CD4-positive, alpha-beta T cell (primary cell): Measurements from ENCODE around the gene WNT9A. TPM values are rescaled to one million over a fixed set of nuclear protein-coding genes. Genes with fewer than 3 reads are reported as not detected.

Experiments
- ATAC-seq: fragments of 200-7000 bp; cut with Tn5 transposase; one replicate; pipeline ENCODE4 v1.10.0; 2022; ENCODE audit warnings: mild to moderate bottlenecking; ENCODE audit not compliant: poor library complexity
- CTCF ChIA-PET: fragments of 350-600 bp; sonication (Branson Sonifier 250); formaldehyde crosslinking; loops from one replicate; lab custom pipeline; 2021; ENCODE audit warnings: antibody characterized with exemption, inconsistent platforms; lab: Charles Lee
- POLR2A ChIA-PET: fragments of 350-600 bp; sonication (Branson Sonifier 250); formaldehyde crosslinking; loops from one replicate; lab custom pipeline; 2021; ENCODE audit warnings: antibody characterized with exemption, inconsistent platforms; lab: Charles Lee
- DNase-seq, 14 experiments: peaks; one replicate each; pipeline ENCODE4 v3.0.0-alpha.2; 2013 to 2020; ENCODE audit warnings: mixed read lengths in 2 of 14
- H3K27ac ChIP-seq, 2 donors: one replicate each; pipeline versions ENCODE4 v1.5.1 to v1.7.0; 2013; ENCODE audit warnings: low read length in 2 of 2, low read depth in 1 of 2, mild to moderate bottlenecking in 1 of 2
- H3K27me3 ChIP-seq, 2 experiments: 1 replicate in 1 of 2; 2 replicates in 1 of 2; pipeline versions ENCODE4 v1.6.1 to v1.7.0; 2013; ENCODE audit warnings: low read length in 2 of 2, control low read depth in 1 of 2, mild to moderate bottlenecking in 1 of 2, moderate library complexity in 1 of 2; ENCODE audit not compliant: insufficient read depth in 2 of 2, control insufficient read depth in 1 of 2
- H3K36me3 ChIP-seq: one replicate; pipeline ENCODE4 v1.6.1; 2013; ENCODE audit warnings: low read length, control low read depth; ENCODE audit not compliant: insufficient read depth
- H3K4me1 ChIP-seq: one replicate; pipeline ENCODE4 v1.6.1; 2013; ENCODE audit warnings: low read length, control low read depth; ENCODE audit not compliant: insufficient read depth
- H3K4me3 ChIP-seq: one replicate; pipeline ENCODE4 v1.5.1; 2013; ENCODE audit warnings: mild to moderate bottlenecking, low read length, moderate library complexity
- H3K9me3 ChIP-seq, 2 experiments: 1 replicate in 1 of 2; 2 replicates in 1 of 2; pipeline versions ENCODE4 v1.6.1 to v1.7.0; 2013; ENCODE audit warnings: low read length in 2 of 2, mild to moderate bottlenecking in 2 of 2, control low read depth in 1 of 2, moderate library complexity in 1 of 2; ENCODE audit not compliant: control insufficient read depth in 1 of 2, insufficient read depth in 1 of 2
- H3K27ac Mint-ChIP-seq: one replicate; pipeline ENCODE4 v1.8.0; 2020; ENCODE audit warnings: mixed read lengths
- H3K27me3 Mint-ChIP-seq: one replicate; pipeline ENCODE4 v1.8.0; 2021; ENCODE audit warnings: mixed read lengths
- H3K36me3 Mint-ChIP-seq: one replicate; pipeline ENCODE4 v1.8.0; 2021; ENCODE audit warnings: low read depth, mixed read lengths
- H3K4me1 Mint-ChIP-seq: one replicate; pipeline ENCODE4 v1.8.0; 2021; ENCODE audit warnings: low read depth, mixed read lengths
- H3K4me3 Mint-ChIP-seq: one replicate; pipeline ENCODE4 v1.8.0; 2020; ENCODE audit warnings: mild to moderate bottlenecking, mixed read lengths
- H3K9me3 Mint-ChIP-seq: one replicate; pipeline ENCODE4 v1.8.0; 2020; ENCODE audit warnings: mixed read lengths
- intact Hi-C, 2 experiments: fragments of 100-400 bp; cut with DNase I in 1 of 2; cut with micrococcal nuclease in 1 of 2; formaldehyde crosslinking; loops; one replicate each; pipeline versions ENCODE4 v1.15.1 to v1.9.0; 2023 to 2025; cut with DNase I, micrococcal nuclease
- total RNA-seq, 174 experiments: library from RNA in 2 of 174; stranded (reverse) in 2 of 174; gene quantifications; one replicate each; pipeline ENCODE4 v1.2.3 and lab custom pipeline; 2021 to 2026
- TF ChIP-seq, protein P1 (sequence below): fragments of 200-600 bp; IDR thresholded peaks from one replicate; pipeline ENCODE4 v1.8.0; 2022; ENCODE audit warnings: antibody characterized with exemption, mild to moderate bottlenecking

WNT9A gene
- total RNA-seq, 2 experiments from 2014 or later, result not detected

DNA sequence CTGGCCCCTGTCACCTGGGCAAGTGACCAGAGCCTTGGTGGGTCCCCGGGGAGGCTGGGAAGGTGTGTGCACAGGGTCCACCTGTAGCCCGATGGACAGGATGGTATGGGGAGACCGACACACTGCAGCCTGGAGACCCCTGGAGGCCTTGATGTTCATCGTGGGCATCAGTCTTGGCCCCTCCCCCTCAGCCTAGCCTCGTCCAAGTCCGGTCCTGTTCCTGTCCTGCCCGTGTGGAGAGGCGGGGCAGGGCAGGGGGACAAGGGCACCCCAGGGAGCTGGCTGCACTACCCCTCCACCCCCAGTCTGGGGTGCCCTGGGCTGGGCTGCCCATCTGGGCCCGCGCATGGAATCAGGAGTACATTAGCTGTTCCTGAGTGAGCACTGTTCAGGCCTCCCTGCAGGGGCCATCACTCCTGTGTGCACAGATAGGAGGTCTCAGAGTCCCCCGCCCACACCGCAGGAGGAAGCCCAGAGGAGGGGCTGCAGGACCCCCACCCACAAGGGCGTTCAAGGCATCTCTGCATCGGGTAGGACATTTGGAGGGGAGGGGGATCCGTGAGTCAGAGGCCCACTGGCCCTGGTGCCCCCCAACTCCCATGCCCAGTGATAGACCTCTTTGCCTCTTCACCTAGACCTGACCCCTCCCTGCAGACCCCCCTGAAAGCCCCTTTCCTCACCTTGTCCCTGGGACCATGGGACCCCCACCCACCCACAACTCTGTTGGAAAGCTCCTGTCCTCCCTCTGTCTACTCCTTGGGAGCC, 63.2 kb downstream of the WNT9A start:
- Mint-ChIP-seq H3K4me3 (no peak overlapping the region), H3K27me3 (no peaks in the 10 kb centered on the region), H3K9me3 (no peaks in the 10 kb centered on the region), H3K27ac (peak overlapping the region; percentile 96), H3K36me3 (no peaks in the 10 kb centered on the region), H3K4me1 (peaks cover 40% of the 10 kb centered on the region)
- peak overlapping the region in 1 of 2 donors; percentile 22 for H3K27ac ChIP-seq
- peaks cover 65% of the 10 kb centered on the region for H3K4me1 ChIP-seq
- ChIA-PET CTCF (interaction anchor here (1.0 kb wide), 1 partner anchor 69 kb away, joined by 3 read pairs; no protein-coding TSS in a partner anchor), POLR2A (interaction anchor here (0.8 to 1.1 kb wide), 2 partner anchors 14 to 37 kb away, joined by 3 to 5 read pairs; no protein-coding TSS in a partner anchor)
- peaks cover 0 to 5% of the 10 kb centered on the region in 2 experiments for H3K9me3 ChIP-seq
- ATAC-seq (no peak), DNase-seq (peak in 2 of 14 experiments; percentile 19 to 32)
- no peaks in the 10 kb centered on the region for H3K36me3 ChIP-seq
- intact Hi-C loops, result loop anchor here in 1 of 2 experiments (5.0 to 10.0 kb wide), 4 partner anchors 97 to 770 kb away; partner anchors contain the start of genes JMJD4 and SNAP47
- no peak overlapping the region for H3K4me3 ChIP-seq
- H3K27me3 ChIP-seq, result no peaks in the 10 kb centered on the region
- TF ChIP-seq, protein P1, sequence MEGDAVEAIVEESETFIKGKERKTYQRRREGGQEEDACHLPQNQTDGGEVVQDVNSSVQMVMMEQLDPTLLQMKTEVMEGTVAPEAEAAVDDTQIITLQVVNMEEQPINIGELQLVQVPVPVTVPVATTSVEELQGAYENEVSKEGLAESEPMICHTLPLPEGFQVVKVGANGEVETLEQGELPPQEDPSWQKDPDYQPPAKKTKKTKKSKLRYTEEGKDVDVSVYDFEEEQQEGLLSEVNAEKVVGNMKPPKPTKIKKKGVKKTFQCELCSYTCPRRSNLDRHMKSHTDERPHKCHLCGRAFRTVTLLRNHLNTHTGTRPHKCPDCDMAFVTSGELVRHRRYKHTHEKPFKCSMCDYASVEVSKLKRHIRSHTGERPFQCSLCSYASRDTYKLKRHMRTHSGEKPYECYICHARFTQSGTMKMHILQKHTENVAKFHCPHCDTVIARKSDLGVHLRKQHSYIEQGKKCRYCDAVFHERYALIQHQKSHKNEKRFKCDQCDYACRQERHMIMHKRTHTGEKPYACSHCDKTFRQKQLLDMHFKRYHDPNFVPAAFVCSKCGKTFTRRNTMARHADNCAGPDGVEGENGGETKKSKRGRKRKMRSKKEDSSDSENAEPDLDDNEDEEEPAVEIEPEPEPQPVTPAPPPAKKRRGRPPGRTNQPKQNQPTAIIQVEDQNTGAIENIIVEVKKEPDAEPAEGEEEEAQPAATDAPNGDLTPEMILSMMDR, result no peak

DNA sequence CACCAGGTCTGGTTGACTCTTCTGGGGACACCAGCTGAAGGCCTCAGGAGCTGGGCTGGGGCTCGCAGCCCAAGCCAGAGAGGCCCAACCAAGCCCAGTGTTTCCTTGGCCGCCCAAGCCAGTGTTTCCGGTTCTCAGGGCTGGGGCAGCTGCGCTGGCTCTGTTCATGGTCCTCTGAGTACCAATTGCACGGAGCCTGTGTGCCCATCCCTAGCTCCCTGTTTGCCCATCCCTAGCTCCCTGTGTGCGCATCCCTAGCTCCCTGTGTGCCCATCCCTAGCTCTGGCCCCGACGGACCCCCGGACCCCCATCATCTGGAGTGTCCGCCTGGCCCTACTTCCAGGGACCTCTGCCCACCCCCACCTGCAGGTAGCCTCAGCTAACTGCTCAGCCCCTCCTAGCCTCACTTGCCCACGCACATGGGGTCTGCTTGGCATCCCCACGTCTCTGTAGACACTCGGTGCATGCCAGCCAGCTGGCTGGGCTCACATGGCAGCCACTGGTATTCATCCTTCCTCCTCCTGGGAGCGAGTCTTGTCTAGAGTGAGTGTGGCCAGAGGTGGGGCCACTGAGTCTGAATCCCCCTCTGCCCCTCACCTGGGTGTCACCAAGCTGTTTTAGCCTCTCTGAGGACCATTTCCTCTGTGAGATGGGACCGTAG, 64.0 kb downstream of the WNT9A start:
- intact Hi-C loops, result loop anchor here in 1 of 2 experiments (10.0 kb wide), 1 partner anchor 771 kb away; no protein-coding TSS in a partner anchor
- ChIA-PET POLR2A (interaction anchor here (1.1 kb wide), 1 partner anchor 13 kb away, joined by 5 read pairs; no protein-coding TSS in a partner anchor), CTCF (no interaction called here)
- Mint-ChIP-seq H3K4me3 (no peak overlapping the region), H3K9me3 (no peaks in the 10 kb centered on the region), H3K36me3 (no peaks in the 10 kb centered on the region), H3K27ac (no peak overlapping the region), H3K4me1 (peaks cover 40% of the 10 kb centered on the region), H3K27me3 (no peaks in the 10 kb centered on the region)
- TF ChIP-seq, protein P1, result no peak
- Histone ChIP-seq H3K36me3 (no peaks in the 10 kb centered on the region), H3K27ac (peak overlapping the region in 1 of 2 donors; percentile 22), H3K4me3 (no peak overlapping the region), H3K4me1 (peaks cover 60% of the 10 kb centered on the region), H3K27me3 (no peaks in the 10 kb centered on the region), H3K9me3 (peaks cover 0 to 5% of the 10 kb centered on the region in 2 experiments)
- DNase-seq, result peak in 2 of 14 experiments; percentile 7 to 30
- ATAC-seq, result no peak

DNA sequence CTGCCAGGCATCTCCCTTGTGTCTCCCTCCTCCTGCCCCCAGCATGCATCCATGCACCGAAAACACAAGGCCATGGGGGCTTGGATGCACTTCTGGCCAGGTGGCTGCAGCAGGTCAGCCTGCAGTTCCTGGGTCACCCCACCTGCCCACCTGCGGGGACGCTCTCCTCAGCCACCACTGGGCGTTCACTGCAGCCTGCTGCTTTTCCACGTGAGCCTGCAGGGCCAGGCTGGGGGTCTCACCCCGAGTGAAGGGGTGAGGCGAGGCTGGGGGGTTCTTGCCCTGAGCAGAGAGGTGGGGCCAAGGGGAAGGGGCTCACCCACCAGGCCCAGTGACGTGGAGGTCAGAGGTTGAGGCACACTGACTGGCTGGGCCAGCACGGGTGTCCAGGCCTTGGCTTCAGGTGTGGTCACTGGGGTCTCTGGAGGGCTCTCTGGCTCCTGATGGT, 64.6 kb downstream of the WNT9A start:
- H3K36me3 ChIP-seq, result no peaks in the 10 kb centered on the region
- H3K27ac ChIP-seq, result no peak overlapping the region
- H3K27me3 ChIP-seq, result no peaks in the 10 kb centered on the region
- Mint-ChIP-seq H3K9me3 (no peaks in the 10 kb centered on the region), H3K4me1 (peaks cover 40% of the 10 kb centered on the region), H3K27me3 (no peaks in the 10 kb centered on the region), H3K27ac (peak overlapping the region; percentile 47), H3K4me3 (no peak overlapping the region), H3K36me3 (no peaks in the 10 kb centered on the region)
- ChIA-PET CTCF (no interaction called here), POLR2A (no interaction called here)
- TF ChIP-seq, protein P1, result no peak
- peak in 2 of 14 experiments; percentile 10 to 27 for DNase-seq
- peaks cover 54% of the 10 kb centered on the region for H3K4me1 ChIP-seq
- H3K9me3 ChIP-seq, result peaks cover 0 to 5% of the 10 kb centered on the region in 2 experiments
- intact Hi-C loops, result loop anchor here in 1 of 2 experiments (10.0 kb wide), 1 partner anchor 772 kb away; no protein-coding TSS in a partner anchor
- ATAC-seq, result no peak
- H3K4me3 ChIP-seq, result no peak overlapping the region
